NCI-H1436 (cell line): ENCODE results near the gene LRCOL1.

Experiments
- DNase-seq: peaks from one replicate; lab custom pipeline; 2025; lab: John Stamatoyannopoulos, UW

LRCOL1 gene

GRCh38 chr12:132581348-132582057 is 28.9 kb downstream of the LRCOL1 start:
- no peak for DNase-seq

- DNase-seq = no peak
Measured at GRCh38 chr12:132580701-132581292, 29.6 kb downstream of the LRCOL1 start.

- DNase-seq = no peak
Measured at GRCh38 chr12:132579744-132580143, 30.6 kb downstream of the LRCOL1 start.

- DNase-seq = no peak
Measured at GRCh38 chr12:132578826-132579225, 31.6 kb downstream of the LRCOL1 start.

DNA sequence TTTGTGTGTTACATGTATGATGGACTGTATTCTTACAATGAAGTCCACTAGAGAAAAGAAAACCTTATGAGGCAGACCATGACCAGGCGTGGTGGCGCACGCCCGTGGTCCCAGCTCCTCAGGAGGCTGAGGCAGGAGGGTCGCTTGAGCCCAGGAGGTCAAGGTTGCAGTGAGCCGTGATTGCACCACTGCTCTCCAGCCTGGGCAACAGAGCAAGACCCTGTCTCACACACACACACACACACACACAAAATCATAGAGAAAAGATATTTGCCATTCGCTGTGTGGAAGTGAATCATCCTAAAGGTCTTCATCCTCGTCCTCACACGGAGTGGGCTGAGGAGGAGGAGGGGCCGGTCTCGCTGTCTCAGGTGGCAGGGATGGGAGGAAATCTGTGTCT is 32.3 kb downstream of the LRCOL1 start:
- no peak for DNase-seq

GRCh38 chr12:132577191-132577920 is 33.0 kb downstream of the LRCOL1 start:
- DNase-seq = no peak

DNA sequence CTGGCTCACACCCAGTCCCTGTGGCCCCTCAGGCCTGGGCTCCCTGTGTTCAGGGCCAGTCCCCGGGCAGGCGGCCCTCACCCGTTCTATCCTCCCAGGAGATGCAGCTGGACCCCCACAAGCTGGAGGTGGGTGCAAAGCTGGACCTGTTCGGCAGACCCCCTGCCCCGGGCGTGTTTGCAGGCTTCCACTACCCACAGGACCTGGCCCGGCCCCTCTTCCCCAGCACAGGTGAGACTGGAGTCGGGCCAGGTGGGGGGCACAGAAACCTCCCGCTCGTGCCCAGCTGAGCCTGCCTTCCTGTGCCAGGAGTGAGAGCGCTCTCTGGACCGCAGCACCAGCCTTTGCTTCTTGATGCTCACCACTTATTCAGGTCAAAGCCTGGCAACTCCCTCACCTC is 33.7 kb downstream of the LRCOL1 start:
- no peak for DNase-seq

DNA sequence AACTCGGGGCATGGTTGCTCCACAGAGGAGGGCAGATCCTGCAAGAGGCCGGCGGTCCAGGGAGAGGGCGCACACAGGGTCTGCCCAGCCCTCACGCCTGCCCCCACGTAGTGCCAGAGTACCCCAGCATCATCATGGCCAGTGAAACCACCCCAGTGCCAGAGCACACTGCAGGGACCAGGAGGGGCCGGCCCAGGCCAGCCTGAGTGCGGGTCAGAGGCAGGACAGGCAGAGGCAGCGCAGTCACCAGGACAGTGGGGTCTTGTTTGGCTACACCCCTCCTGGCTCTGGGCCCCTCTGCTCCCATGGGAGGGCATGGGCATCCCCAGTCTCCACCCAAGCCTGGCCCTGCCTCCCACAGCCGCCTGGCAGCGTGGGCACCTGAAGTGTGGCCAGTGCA is 34.7 kb downstream of the LRCOL1 start:
- no peak for DNase-seq

DNA sequence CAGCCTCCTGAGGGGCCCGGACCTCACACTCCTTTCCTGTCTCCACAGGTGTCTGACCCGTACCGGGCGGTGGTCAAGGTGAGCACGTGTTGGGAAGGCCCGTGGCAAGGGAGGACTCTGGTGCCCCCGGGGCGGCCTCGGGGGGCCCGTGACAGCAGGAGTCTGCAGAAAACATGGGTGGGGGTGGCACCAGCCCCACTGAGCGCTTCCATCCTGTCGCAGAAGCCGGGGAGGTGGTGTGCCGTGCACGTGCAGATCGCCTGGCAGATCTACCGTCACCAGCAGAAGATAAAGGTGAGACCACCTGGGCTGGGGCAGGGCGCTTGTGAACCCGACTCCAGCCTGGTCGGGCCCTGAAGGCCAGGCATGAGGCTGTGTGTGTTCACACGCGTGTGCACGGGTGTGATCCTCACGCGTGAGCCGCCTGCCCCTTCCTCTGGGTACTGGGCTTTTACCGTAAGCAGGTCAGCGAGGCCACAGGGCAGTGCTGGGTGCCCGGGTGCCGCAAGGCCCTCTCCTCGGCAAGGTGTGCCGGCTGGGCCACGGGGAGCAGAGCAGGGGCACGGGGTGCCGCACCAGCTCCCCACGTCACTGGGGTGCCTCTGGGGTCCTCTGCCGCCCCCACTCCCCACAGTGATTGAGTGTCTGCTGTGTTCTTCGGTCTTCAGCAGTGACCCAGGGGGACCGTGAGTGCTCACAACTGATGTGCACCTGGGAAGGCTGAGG is 35.9 kb downstream of the LRCOL1 start:
- DNase-seq = no peak

- DNase-seq = no peak
Measured at GRCh38 chr12:132572801-132573760, 37.3 kb downstream of the LRCOL1 start.

- no peak for DNase-seq
Measured at GRCh38 chr12:132572106-132572505, 38.3 kb downstream of the LRCOL1 start.

- DNase-seq = no peak
Measured at GRCh38 chr12:132571598-132571997, 38.8 kb downstream of the LRCOL1 start.

GRCh38 chr12:132571051-132571450 is 39.3 kb downstream of the LRCOL1 start:
- no peak for DNase-seq

DNA sequence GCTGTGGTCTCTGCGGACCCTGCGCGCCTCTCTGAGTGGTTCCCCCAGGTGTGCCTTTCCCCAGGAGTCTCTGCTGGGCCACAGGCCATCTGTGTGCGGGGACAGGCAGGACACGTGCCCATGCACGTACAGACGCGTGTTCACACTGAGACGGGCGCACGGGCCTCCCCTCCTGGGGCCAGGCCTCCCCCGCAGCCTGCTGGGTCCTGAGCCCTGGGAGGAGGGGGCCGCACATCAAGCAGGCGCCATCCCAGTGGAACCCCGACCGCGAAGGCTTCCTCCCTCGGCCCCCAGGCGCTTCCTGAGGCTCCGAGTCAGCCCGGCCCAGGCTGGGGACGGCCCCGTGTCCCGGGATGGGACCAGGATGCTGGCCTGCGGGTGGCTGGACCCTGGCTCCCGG is 39.7 kb downstream of the LRCOL1 start:
- DNase-seq = no peak

- no peak for DNase-seq
Measured at GRCh38 chr12:132569856-132570480, 40.4 kb downstream of the LRCOL1 start.

DNA sequence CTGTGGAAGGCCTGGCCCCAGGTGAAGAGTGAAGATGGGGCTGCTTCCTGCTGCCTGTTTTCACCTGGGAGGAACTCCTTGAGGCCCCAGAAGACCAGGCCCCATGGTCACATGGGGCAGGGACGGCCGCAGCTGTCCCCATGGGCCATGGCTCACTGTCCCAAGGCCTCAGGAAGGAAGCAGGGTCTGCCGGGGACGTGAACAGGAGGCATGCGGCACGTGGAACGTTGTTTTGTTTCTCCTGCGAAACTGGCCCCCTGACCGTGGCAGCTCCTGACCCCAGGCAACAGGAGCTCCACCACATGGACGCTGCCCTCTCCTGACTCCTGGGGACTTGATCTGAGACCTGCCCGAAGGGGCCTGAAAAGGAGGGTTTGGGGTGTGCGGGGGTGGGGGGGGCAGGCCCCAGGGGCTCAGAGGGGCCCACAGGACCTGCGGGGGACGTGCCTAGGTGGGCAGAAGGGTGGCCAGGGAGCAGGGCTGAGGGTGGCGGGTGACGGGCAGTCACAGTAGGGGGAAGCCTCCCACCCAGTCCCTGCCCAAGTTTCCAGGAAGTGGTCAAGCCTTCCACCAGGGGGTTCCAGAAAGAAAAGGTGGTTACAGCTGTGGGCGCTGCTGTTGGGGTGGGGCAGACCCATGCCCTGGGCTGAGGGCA is 41.4 kb downstream of the LRCOL1 start:
- no peak for DNase-seq

DNA sequence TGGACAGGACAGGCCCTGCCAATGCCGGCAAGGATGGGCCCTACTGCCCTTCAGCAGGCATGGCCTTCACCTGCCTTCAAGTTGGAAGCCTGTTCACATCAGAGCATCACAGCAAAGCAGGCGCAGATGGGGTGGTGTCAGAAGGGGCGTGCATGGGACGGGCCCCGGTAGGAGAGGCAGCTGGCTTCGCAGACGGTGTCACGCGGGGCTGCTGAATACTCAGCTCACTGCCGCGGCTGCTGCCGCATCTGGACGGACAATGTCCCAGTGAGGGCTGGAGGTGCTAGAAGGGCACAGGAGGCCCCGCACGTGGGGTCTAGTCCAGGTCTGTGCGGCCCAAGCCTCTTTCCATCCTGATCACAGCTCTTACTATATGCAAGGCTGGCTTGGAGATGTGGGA is 42.1 kb downstream of the LRCOL1 start:
- no peak for DNase-seq

DNA sequence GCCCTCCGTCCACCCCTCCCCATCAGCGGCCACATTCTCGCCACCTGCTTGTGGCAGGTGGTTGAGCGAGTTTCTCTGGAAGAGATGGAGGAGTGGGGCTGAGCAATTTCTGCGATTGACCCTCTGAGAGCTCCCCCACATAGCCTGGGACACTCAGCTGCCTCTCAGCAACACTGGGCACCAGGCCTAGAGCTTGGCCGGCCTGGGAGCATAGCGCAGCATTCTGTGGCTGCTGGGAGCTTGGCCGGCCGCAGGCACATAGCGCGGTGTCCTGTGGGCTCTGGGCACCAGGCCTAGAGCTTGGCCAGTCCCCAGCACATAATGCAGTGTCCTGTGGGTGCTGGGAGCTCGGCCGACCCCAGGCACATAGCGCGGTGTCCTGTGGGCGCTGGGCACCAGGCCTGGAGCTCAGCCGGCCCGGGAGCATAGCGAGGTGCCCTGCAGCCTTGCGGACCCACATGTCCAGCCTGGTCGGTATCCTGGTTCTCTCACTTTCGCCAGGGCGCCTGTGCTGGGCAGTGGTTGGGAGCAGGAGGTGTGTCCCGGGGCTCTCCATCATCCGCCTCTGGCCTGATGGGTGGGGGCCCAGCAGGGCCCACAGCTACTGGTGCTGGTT is 43.8 kb downstream of the LRCOL1 start:
- no peak for DNase-seq

- DNase-seq = no peak
Measured at GRCh38 chr12:132565365-132565764, 45.0 kb downstream of the LRCOL1 start.

GRCh38 chr12:132563911-132564310 is 46.5 kb downstream of the LRCOL1 start:
- no peak for DNase-seq
